Transverse colon (tissue), 3 donors: ENCODE measurements around the gene RNF114.

Experiments
- CTCF ChIP-seq, 5 experiments: fragments of 200-600 bp in 3 of 5; fragments of 450-650 bp in 2 of 5; sonication (generic) in 3 of 5; IDR thresholded peaks; 1 replicate in 2 of 5; 2 replicates in 3 of 5; pipeline ENCODE4 v1.5.1; 2016 to 2017; ENCODE audit warnings: antibody characterized with exemption in 5 of 5, inconsistent platforms in 3 of 5, mild to moderate bottlenecking in 2 of 5, moderate library complexity in 1 of 5
- EP300 ChIP-seq: sonication (generic); formaldehyde crosslinking; IDR thresholded peaks from one replicate; pipeline ENCODE4 v1.6.1; 2017; ENCODE audit warnings: antibody characterized with exemption, low read depth
- POLR2A ChIP-seq: fragments of 450-650 bp; IDR thresholded peaks from one replicate; pipeline ENCODE4 v1.6.1; 2016; ENCODE audit warnings: antibody characterized with exemption, mild to moderate bottlenecking, moderate library complexity

GRCh38 chr20:49986049-49986448, 49.9 kb downstream of the RNF114 start:
- TF ChIP-seq CTCF (IDR thresholded peaks at IDR 0.05) (no peak), EP300 (no peak), POLR2A (no peak)
